Body of pancreas (tissue), 4 donors: ENCODE data around the gene ST6GALNAC3. TPM values are rescaled to one million over a fixed set of nuclear protein-coding genes. Genes with fewer than 3 reads are reported as not detected.

ENCODE experiments used
- ATAC-seq: fragments of 150-250 bp; one replicate; pipeline ENCODE4 v1.9.1; 2016
- DNase-seq, 4 donors: peaks; one replicate each; pipeline ENCODE4 v3.0.0-alpha.2; 2019
- H3K27ac ChIP-seq, 4 donors: fragments of 200-600 bp; sonication (generic); 1 replicate in 3 of 4; 2 replicates in 1 of 4; pipeline versions ENCODE4 v1.5.1 to v1.6.1; 2016 to 2019; ENCODE audit warnings: mild to moderate bottlenecking in 1 of 4, mixed read lengths in 1 of 4, moderate library complexity in 1 of 4
- H3K27me3 ChIP-seq, 2 donors: fragments of 200-600 bp; sonication (generic); one replicate each; pipeline ENCODE4 v1.6.0; 2016; ENCODE audit warnings: mild to moderate bottlenecking in 1 of 2
- H3K36me3 ChIP-seq, 2 donors: fragments of 200-600 bp; sonication (generic); replicated peaks in 1 of 2; 2 replicates each; pipeline ENCODE4 v1.5.1; 2016; ENCODE audit warnings: low read depth in 2 of 2; ENCODE audit not compliant: insufficient read depth in 1 of 2
- H3K4me1 ChIP-seq: fragments of 200-600 bp; sonication (generic); one replicate; pipeline ENCODE4 v1.6.0; 2016
- H3K4me3 ChIP-seq, 2 donors: fragments of 200-600 bp; sonication (generic); 1 replicate in 1 of 2; 2 replicates in 1 of 2; pipeline ENCODE4 v1.5.1; 2016 to 2019
- H3K9me3 ChIP-seq, 3 donors: fragments of 200-600 bp; sonication (generic); 1 replicate in 2 of 3; 2 replicates in 1 of 3; pipeline ENCODE4 v1.5.1; 2016
- POLR2A ChIP-seq, 3 donors: fragments of 450-650 bp; IDR thresholded peaks; one replicate each; pipeline ENCODE4 v1.6.1; 2016; ENCODE audit warnings: antibody characterized with exemption in 3 of 3, mild to moderate bottlenecking in 2 of 3
- WGBS, 2 donors: methylation state at CpG; one replicate each; pipeline ENCODE4 v1.1.5; 2017; 5-methylcytosine and 5-hydroxymethylcytosine counted together
- intact Hi-C: fragments of 100-400 bp; cut with DNase I; formaldehyde crosslinking; loops from one replicate; pipeline ENCODE4 v1.15.1; 2023
- total RNA-seq, 2 donors: library from RNA; depleted of rRNA; stranded (reverse); fragments of >200 nt; gene quantifications; one replicate each; pipeline ENCODE4 v1.1.0, GENCODE V29; 2016
- TF ChIP-seq, protein P1 (sequence below), 7 experiments: fragments of 450-650 bp in 4 of 7; fragments of 200-600 bp in 3 of 7; sonication (generic) in 3 of 7; IDR thresholded peaks; one replicate each; pipeline ENCODE4 v1.5.1; 2016 to 2019; ENCODE audit warnings: antibody characterized with exemption in 7 of 7

Gene ST6GALNAC3
- total RNA-seq, 2 donors from 2014 or later = 1.3 to 2.3 TPM

DNA sequence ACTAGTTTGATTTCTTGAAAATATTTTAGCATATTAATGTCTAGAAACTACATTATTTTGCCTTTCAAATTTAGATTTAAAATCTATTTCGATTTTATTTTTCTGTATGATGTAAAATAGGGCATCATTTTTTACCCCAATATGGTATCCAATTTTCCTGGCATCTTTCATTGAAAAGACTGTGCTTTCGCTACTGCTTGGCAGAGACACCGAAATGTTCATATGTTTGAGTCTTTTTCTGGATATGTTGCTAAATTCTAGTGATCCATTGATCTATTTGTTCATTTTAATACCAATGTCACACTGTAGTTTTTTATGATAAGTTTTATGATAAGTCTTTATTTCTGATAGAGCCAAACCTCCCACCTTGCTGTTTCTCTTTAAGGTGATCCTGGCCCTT lies 24.3 kb downstream of the ST6GALNAC3 start:
- no peaks in the 10 kb centered on the region for H3K36me3 ChIP-seq
- no peak for ATAC-seq
- WGBS, 2 donors = 77 to 78% methylated on average over 3 of the region's 3 CpGs
- no peak overlapping the region for H3K27ac ChIP-seq
- H3K27me3 ChIP-seq = no peaks in the 10 kb centered on the region
- H3K9me3 ChIP-seq = no peaks in the 10 kb centered on the region
- no peak overlapping the region for H3K4me3 ChIP-seq
- intact Hi-C loops = no loop called here
- no peak for DNase-seq
- H3K4me1 ChIP-seq = no peaks in the 10 kb centered on the region
- no peak for TF ChIP-seq POLR2A (IDR thresholded peaks at IDR 0.05)
- TF ChIP-seq, protein P1, sequence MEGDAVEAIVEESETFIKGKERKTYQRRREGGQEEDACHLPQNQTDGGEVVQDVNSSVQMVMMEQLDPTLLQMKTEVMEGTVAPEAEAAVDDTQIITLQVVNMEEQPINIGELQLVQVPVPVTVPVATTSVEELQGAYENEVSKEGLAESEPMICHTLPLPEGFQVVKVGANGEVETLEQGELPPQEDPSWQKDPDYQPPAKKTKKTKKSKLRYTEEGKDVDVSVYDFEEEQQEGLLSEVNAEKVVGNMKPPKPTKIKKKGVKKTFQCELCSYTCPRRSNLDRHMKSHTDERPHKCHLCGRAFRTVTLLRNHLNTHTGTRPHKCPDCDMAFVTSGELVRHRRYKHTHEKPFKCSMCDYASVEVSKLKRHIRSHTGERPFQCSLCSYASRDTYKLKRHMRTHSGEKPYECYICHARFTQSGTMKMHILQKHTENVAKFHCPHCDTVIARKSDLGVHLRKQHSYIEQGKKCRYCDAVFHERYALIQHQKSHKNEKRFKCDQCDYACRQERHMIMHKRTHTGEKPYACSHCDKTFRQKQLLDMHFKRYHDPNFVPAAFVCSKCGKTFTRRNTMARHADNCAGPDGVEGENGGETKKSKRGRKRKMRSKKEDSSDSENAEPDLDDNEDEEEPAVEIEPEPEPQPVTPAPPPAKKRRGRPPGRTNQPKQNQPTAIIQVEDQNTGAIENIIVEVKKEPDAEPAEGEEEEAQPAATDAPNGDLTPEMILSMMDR (IDR thresholded peaks at IDR 0.05) = no peak

DNA sequence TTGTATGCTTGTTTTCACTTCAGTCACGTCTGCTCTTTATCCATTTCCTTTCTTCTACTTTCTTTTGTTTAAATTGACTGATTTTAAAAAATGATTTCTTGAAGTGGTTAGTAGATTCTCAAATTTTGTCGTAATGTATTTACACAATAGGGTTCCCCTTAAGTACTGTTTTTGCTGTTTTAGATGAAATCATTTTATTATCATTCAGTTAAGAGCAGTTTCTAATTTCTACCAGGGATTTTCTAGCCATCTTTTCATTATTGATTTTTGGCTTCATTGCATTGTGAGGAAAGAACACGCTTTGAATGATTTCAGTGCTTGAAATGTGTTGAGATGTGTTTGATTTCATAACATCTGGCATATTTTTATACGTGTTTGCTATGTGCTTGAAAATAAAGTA lies 27.0 kb downstream of the ST6GALNAC3 start:
- Histone ChIP-seq H3K36me3 (no peaks in the 10 kb centered on the region), H3K4me3 (no peak overlapping the region), H3K27ac (no peak overlapping the region), H3K9me3 (no peaks in the 10 kb centered on the region), H3K27me3 (no peaks in the 10 kb centered on the region), H3K4me1 (no peaks in the 10 kb centered on the region)
- intact Hi-C loops = no loop called here
- ATAC-seq = no peak
- 52% methylated on average over 4 of the region's 4 CpGs for WGBS, 2 donors
- no peak for DNase-seq
- TF ChIP-seq, protein P1 (IDR thresholded peaks at IDR 0.05) = no peak
- no peak for TF ChIP-seq POLR2A (IDR thresholded peaks at IDR 0.05)

DNA sequence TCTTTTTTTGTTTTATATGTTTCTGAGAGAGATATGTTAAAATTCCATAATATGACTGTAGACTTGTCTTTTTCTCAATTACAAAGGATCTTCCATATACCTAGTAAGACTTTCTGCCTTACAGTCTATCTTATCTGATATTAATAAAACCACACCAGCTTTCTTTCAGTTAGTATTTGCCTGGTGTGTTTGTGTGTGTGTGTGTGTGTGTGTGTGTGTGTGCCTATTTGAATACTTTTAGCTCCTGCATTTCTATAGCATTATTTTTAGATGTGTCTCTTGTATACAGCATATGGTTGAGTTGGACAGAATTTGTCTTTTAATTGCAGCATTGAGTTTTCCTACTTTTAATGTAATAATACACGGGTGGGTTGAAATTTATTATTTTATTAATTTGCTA lies 27.5 kb downstream of the ST6GALNAC3 start:
- 77 to 94% methylated on average over 1 of the region's 1 CpG for WGBS, 2 donors

DNA sequence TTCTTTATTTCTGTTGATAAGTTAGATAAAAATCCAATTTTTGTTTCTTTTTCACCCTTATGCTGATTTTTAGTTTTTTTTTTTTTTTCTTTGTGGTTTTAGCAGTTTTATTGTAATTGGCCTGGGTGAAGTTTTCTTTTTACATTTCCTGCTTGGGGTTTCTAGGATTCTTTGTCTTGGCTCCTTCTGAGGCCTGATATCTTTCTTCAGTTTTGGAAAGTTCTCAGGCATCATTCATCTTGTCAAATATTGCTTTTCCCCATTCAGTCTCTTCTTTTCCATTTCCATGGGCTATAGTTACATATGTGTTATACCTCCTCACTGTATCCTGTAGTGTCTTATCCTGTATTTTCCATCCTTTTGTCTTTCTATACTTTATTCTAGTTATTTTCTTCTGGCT lies 28.5 kb downstream of the ST6GALNAC3 start:
- intact Hi-C loops = no loop called here
- no peaks in the 10 kb centered on the region for H3K27me3 ChIP-seq
- TF ChIP-seq POLR2A (IDR thresholded peaks at IDR 0.05) = no peak
- TF ChIP-seq, protein P1 (IDR thresholded peaks at IDR 0.05) = no peak
- no peaks in the 10 kb centered on the region for H3K36me3 ChIP-seq
- no peak overlapping the region for H3K27ac ChIP-seq
- no peaks in the 10 kb centered on the region for H3K9me3 ChIP-seq
- no peak for DNase-seq
- no peak overlapping the region for H3K4me3 ChIP-seq
- ATAC-seq = no peak
- H3K4me1 ChIP-seq = no peaks in the 10 kb centered on the region

More for the DNA sequence above, 27.5 kb downstream of the ST6GALNAC3 start:
- Histone ChIP-seq H3K9me3 (no peaks in the 10 kb centered on the region), H3K4me3 (no peak overlapping the region), H3K27ac (no peak overlapping the region), H3K27me3 (no peaks in the 10 kb centered on the region), H3K4me1 (no peaks in the 10 kb centered on the region), H3K36me3 (no peaks in the 10 kb centered on the region)
- ATAC-seq (no peak), DNase-seq (no peak)
- intact Hi-C loops = no loop called here
- TF ChIP-seq, protein P1 (IDR thresholded peaks at IDR 0.05) = no peak
- no peak for TF ChIP-seq POLR2A (IDR thresholded peaks at IDR 0.05)

DNA sequence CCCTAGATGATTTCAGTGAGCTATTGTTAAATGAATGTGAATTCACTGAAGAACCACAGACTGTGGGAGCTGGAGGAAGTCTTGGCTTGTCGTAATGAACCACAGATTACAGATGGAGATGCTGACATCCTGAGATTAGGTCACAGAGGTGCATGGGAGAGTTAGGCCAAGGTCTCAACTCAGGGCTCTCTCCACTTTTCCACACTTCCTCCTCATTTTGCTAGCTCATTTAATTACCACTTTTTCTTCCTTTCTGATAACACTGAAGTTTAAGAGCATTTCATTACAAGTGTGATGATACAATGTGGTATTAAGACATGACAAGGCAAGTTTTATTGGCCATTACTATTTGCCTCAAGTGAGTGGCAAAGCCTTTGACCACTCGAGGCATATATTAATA lies 30.8 kb downstream of the ST6GALNAC3 start:
- H3K9me3 ChIP-seq = no peaks in the 10 kb centered on the region
- H3K36me3 ChIP-seq = no peaks in the 10 kb centered on the region
- intact Hi-C loops = no loop called here
- TF ChIP-seq, protein P1 (IDR thresholded peaks at IDR 0.05) = no peak
- TF ChIP-seq POLR2A (IDR thresholded peaks at IDR 0.05) = no peak
- no peak overlapping the region for H3K27ac ChIP-seq
- no peak overlapping the region for H3K4me3 ChIP-seq
- 54 to 55% methylated on average over 2 of the region's 2 CpGs for WGBS, 2 donors
- DNase-seq (no peak), ATAC-seq (no peak)
- H3K27me3 ChIP-seq = no peaks in the 10 kb centered on the region
- no peaks in the 10 kb centered on the region for H3K4me1 ChIP-seq
